Measurements from ENCODE around the gene TRAF3IP1. TPM values are rescaled to one million over a fixed set of nuclear protein-coding genes. Genes with fewer than 3 reads are reported as not detected.

TRAF3IP1 gene
- total and polyA plus RNA-seq, 2 of the 13 experiments (the other 11 are each of a cell fraction or from before 2014, with no cell fraction given): 4.1 to 12.9 TPM

DNA sequence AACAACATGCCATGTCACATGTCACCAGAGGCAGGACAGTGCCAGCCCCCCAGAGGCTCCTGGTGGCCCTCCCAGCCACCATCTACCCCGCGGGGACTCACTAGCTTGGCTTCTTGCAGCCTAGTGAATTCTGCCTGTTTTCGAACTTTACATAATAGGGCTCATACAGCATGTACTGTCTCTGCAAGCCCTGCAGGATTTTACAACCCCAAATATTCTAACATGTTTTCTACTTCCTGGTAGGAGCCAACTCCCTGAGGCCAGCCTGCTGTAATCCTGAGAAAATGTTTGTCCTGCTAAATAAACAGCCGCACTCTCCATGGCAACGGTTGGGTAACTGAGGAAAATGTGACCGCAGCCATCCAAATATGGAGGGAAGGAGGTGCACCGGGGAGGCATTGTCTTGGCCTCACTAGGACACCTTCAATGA lies 34.6 kb upstream of the TRAF3IP1 start (continued):
- TF ChIP-seq CBX2 (IDR thresholded peaks at IDR 0.05; ENCODE audit: low read depth, low read length): no peak
- TF ChIP-seq CBX2 (CRISPR knock-in tag; IDR thresholded peaks at IDR 0.05; ENCODE audit: low read depth): no peak
- TF ChIP-seq ZNF331 (CRISPR knock-in tag; IDR thresholded peaks at IDR 0.05): 0 out of 2 replicates have a peak, but pooled peaks have one; percentile 72
- 0 out of 2 replicates have a peak, but pooled peaks have one; percentile 32 for TF ChIP-seq TOPORS (CRISPR knock-in tag; IDR thresholded peaks at IDR 0.05)
- no peak for TF ChIP-seq PAX8 (CRISPR knock-in tag; IDR thresholded peaks at IDR 0.05; ENCODE audit: borderline replicate concordance)
- peak; percentile 65; the same call in 1 of the 2 replicates for TF ChIP-seq ZBTB21 (CRISPR knock-in tag; IDR thresholded peaks at IDR 0.05)
- TF ChIP-seq, protein P1, sequence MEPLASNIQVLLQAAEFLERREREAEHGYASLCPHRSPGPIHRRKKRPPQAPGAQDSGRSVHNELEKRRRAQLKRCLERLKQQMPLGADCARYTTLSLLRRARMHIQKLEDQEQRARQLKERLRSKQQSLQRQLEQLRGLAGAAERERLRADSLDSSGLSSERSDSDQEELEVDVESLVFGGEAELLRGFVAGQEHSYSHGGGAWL (CRISPR knock-in tag; IDR thresholded peaks at IDR 0.05): no peak
- TF ChIP-seq ZNF720 (CRISPR knock-in tag; IDR thresholded peaks at IDR 0.05): no peak
- TF ChIP-seq ZNF790 (CRISPR knock-in tag; IDR thresholded peaks at IDR 0.05; ENCODE audit: borderline replicate concordance): no peak
- TF ChIP-seq IKZF4 (CRISPR knock-in tag; IDR thresholded peaks at IDR 0.05; ENCODE audit: borderline replicate concordance, low read depth, not compliant biosample characterization): no peak
- no peak for TF ChIP-seq WIZ (CRISPR knock-in tag; IDR thresholded peaks at IDR 0.05)
- no peak for TF ChIP-seq CBX1 (IDR thresholded peaks at IDR 0.05; ENCODE audit: low read depth)
- TF ChIP-seq FOXP1 (IDR thresholded peaks at IDR 0.05): no peak
- peak; percentile 87 for TF ChIP-seq FOXP1 (CRISPR knock-in tag; IDR thresholded peaks at IDR 0.05)
- no peak for TF ChIP-seq CHCHD3 (CRISPR knock-in tag; IDR thresholded peaks at IDR 0.05)
- TF ChIP-seq ZNF101 (CRISPR knock-in tag; IDR thresholded peaks at IDR 0.05; ENCODE audit: borderline replicate concordance, low read depth): no peak
- TF ChIP-seq ZNF333 (CRISPR knock-in tag; IDR thresholded peaks at IDR 0.05; ENCODE audit: borderline replicate concordance): no peak
- no peak for TF ChIP-seq ZFAT (CRISPR knock-in tag; conservative IDR thresholded peaks at IDR 0.05)
- TF ChIP-seq MAZ (IDR thresholded peaks at IDR 0.05; ENCODE audit: borderline replicate concordance, low read depth, low read length): no peak
- TF ChIP-seq MAZ (CRISPR knock-in tag; IDR thresholded peaks at IDR 0.05; ENCODE audit: low read depth): no peak
- no peak for TF ChIP-seq ZNF572 (CRISPR knock-in tag; IDR thresholded peaks at IDR 0.05)
- no peak for TF ChIP-seq TMF1 (CRISPR knock-in tag; IDR thresholded peaks at IDR 0.05; ENCODE audit: low read depth)
- TF ChIP-seq HOXA7 (CRISPR knock-in tag; IDR thresholded peaks at IDR 0.05): no peak
- TF ChIP-seq, protein P2, sequence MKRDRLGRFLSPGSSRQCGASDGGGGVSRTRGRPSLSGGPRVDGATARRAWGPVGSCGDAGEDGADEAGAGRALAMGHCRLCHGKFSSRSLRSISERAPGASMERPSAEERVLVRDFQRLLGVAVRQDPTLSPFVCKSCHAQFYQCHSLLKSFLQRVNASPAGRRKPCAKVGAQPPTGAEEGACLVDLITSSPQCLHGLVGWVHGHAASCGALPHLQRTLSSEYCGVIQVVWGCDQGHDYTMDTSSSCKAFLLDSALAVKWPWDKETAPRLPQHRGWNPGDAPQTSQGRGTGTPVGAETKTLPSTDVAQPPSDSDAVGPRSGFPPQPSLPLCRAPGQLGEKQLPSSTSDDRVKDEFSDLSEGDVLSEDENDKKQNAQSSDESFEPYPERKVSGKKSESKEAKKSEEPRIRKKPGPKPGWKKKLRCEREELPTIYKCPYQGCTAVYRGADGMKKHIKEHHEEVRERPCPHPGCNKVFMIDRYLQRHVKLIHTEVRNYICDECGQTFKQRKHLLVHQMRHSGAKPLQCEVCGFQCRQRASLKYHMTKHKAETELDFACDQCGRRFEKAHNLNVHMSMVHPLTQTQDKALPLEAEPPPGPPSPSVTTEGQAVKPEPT (CRISPR knock-in tag; IDR thresholded peaks at IDR 0.05; ENCODE audit: low read depth): no peak
- 0 out of 2 replicates have a peak, but pooled peaks have one; percentile 48 for TF ChIP-seq ZNF430 (CRISPR knock-in tag; IDR thresholded peaks at IDR 0.05)
- no peak; the same call in 1 of the 2 replicates for TF ChIP-seq RNF2 (conservative IDR thresholded peaks at IDR 0.05; ENCODE audit: low read depth)
- no peak; the same call in 1 of the 2 replicates for TF ChIP-seq PHF8 (CRISPR knock-in tag; IDR thresholded peaks at IDR 0.05)
- TF ChIP-seq RAD51 (IDR thresholded peaks at IDR 0.05; ENCODE audit: borderline replicate concordance): no peak
- TF ChIP-seq, protein P3, sequence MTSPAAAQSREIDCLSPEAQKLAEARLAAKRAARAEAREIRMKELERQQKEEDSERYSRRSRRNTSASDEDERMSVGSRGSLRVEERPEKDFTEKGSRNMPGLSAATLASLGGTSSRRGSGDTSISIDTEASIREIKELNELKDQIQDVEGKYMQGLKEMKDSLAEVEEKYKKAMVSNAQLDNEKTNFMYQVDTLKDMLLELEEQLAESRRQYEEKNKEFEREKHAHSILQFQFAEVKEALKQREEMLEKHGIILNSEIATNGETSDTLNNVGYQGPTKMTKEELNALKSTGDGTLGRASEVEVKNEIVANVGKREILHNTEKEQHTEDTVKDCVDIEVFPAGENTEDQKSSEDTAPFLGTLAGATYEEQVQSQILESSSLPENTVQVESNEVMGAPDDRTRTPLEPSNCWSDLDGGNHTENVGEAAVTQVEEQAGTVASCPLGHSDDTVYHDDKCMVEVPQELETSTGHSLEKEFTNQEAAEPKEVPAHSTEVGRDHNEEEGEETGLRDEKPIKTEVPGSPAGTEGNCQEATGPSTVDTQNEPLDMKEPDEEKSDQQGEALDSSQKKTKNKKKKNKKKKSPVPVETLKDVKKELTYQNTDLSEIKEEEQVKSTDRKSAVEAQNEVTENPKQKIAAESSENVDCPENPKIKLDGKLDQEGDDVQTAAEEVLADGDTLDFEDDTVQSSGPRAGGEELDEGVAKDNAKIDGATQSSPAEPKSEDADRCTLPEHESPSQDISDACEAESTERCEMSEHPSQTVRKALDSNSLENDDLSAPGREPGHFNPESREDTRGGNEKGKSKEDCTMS (CRISPR knock-in tag; conservative IDR thresholded peaks at IDR 0.05): no peak
- TF ChIP-seq ELF1 (CRISPR knock-in tag; IDR thresholded peaks at IDR 0.05): peak; percentile 94
